HG03097 (cell line): ENCODE measurements around the gene SCARF1.

Source experiments
- ATAC-seq: cut with Tn5 transposase; IDR thresholded peaks from one replicate; pipeline ENCODE4 v1.9.1; 2021; ENCODE audit not compliant: unreplicated experiment, low FRiP score

Gene SCARF1

GRCh38 chr17:1628856-1629503 lies 16.6 kb downstream of the SCARF1 start:
- ATAC-seq: peak; percentile 37

DNA sequence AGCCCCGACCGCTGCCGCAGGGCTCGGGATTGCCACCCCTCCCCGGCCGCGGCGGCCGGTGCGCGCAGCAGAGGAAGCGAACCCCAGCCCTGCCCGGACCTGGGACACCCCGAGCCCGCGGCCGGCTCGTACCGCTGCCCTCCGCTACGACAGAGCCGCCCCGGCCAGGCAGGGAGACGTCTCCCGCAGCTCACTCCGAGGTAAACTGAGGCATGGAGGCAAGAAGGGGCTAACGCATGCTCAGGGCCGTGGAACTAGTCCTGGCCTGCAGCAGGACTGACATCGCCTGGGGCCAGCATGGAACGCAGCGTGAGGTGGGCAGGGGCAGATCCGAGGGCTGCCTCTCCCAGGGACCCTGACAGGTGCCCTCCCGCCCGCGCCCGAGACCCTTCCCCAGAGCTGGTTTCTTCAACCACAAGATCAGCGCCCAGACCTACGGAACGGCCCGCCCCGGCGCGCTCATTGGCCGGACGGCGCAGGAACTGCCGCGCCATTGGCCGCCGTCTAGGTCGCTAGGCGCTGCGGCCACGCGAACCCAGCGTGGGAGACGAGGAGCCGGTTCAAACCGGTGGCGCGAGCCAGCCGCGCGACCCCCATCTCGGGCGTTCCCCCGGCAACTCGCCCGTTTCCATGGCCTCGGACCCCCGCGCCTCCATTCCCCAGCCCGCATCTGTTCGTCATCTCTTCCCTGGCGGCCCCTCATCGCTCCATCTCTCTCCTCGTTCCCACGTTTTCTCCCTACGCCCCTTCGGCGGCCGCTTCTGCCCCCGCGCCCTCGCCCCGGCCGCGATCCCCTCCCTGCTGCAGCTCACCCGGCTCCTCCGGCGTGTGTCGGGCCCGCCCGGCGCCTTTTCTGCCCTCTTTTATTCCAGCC lies 17.3 kb downstream of the SCARF1 start, which contains the start of gene SLC43A2:
TSS of gene SLC43A2 (minus strand) at position 853 of the 874 bp plus-strand sequence. CDS start 960 bp downstream, outside the sequence.
- peak; percentile 45 for ATAC-seq

GRCh38 chr17:1627182-1627981 lies 18.1 kb downstream of the SCARF1 start:
- no peak for ATAC-seq

DNA sequence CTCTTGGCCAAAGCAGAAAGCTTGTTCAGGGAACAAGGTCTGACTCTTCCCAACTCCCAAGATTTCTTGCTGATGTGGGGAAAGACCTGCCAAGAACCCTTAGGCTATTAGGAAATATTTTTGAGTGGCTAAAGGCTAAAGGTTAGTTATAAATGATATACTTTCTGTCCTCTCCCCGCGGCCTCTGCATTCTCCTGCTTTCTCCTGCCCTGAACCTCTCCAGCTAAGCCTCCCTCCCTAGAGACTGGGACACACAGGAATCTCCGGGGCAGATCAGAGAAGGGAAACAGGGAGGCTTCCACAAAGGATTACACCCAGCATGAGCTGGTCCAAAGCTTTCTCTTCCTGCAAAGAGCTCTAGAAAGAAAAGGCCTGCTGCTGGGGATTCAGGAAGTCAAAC lies 19.2 kb downstream of the SCARF1 start:
- no peak for ATAC-seq

DNA sequence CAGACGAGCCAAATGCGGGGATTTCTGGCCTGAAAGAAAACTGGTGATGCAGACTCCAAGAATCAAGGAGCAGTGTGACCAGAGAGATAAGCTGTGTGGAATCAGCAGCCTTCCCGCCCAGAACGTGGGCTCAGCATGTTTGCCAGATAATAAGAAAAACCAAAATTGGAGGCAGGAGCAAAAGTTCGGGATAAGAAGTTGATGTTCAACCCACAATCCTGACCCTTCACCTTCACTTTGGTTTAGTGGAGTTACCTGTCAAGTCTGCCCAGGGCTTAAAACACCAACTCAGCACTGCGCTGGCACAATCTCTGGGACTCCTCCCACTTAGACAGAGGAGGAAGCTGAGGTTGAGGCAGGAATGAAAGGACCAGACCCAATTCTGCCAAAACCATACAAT lies 20.0 kb downstream of the SCARF1 start:
- ATAC-seq: no peak

GRCh38 chr17:1625053-1625452 lies 20.5 kb downstream of the SCARF1 start:
- ATAC-seq: no peak

- no peak for ATAC-seq
Measured at GRCh38 chr17:1624650-1625049, 20.9 kb downstream of the SCARF1 start.

GRCh38 chr17:1623057-1623630 lies 22.4 kb downstream of the SCARF1 start:
- ATAC-seq: no peak

DNA sequence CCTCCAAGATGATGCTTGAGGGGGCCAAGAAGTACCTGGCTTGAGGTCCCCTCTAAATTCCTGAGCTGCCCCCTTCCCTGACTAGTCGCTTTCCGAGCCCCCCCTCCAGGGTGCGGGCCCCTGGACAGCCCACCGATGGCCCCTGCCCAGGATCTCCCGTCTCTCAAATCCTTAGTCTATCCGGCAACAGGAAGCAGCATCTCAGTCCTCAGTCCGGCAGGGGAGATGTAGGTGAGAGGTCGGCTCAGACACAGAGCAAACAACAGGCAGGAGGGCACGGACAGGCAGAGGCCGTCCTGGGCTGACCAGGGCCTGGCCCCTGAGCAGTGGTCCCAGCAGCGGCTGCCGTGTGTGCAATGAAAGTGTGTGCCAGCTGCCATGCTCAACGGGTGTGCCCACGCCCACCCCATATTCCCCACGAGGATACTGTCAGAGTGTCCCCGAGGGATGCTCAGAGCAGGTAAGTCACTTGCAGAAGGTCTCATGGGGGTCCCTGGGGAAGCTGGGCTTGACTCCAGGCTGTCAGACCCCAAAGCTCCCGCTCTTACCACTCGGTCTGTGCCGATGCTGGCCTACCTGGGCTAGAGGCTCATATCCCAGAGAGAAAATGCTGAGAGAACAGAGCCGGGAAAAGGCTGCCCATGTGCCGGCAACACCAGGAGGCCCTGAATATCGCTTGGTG lies 24.1 kb downstream of the SCARF1 start:
- no peak for ATAC-seq

DNA sequence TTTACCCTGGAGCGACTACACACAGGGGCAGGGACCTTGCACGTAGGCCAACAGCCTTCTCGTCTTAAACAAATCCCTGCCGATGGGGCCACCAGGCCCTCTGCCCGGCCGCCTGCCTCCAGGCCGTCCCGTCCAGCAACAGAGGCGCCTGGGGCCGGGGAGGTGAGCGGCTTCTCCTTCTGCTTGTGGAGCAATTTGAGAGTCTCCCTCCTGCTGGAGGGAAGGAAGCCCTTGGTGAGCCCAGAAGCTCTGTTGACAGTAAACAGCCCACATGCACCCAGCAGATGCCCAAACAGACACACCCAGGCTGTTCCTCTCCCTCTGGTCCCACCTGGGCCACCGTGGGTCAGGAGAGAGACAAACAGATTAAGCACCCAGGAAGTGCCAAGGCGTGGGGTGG lies 25.0 kb downstream of the SCARF1 start:
- ATAC-seq: no peak

DNA sequence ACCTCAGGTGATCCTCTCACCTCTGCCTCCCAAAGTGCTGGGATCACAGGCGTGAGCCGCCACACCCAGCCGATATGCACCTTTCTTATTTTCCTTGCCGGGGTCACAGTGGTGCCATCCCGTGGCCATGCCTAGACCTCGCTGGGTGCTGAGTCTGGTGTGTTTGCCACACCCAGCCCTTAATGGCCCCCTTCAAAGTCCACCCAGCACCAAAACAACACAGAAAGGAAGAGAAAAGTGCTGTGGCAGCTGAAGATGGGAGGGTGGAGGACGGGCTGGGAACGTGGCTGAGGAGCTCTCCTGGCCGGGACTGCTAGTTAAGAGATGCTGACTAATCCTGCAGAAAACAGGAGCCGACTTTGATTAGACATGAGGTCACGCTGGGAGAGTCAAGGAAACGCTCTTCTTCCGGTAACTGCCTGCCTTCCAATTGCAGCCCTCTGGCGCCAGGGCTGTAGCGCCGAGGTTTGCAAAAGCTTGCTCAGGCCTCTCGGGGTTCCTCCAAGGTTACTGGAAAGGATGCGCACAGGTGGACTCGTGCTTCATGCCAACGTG lies 27.8 kb downstream of the SCARF1 start:
- ATAC-seq: no peak

GRCh38 chr17:1616101-1616500 lies 29.4 kb downstream of the SCARF1 start:
- ATAC-seq: no peak

GRCh38 chr17:1612400-1612799 lies 33.1 kb downstream of the SCARF1 start:
- ATAC-seq: no peak

DNA sequence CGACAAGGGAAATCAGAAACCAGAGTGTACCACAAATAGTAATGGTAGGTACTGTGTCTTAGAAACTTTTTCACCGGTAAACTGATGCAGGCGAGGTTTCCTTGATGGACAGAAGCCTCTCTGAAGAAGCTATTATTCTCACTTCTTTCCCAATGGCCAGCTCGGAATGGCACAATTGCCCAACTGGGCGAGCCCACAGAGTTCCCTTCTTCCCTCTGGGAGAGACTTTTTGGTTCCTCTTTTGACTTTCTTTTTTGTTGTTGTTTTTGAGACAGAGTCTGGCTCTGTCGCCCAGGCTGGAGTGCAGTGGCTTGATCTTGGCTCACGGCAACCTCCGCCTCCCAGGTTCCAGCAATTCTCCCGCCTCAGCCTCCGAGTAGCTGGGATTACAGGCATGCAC lies 33.8 kb downstream of the SCARF1 start:
- ATAC-seq: no peak

GRCh38 chr17:1608676-1609075 lies 36.9 kb downstream of the SCARF1 start:
- ATAC-seq: no peak

GRCh38 chr17:1607971-1608320 lies 37.6 kb downstream of the SCARF1 start:
- no peak for ATAC-seq

DNA sequence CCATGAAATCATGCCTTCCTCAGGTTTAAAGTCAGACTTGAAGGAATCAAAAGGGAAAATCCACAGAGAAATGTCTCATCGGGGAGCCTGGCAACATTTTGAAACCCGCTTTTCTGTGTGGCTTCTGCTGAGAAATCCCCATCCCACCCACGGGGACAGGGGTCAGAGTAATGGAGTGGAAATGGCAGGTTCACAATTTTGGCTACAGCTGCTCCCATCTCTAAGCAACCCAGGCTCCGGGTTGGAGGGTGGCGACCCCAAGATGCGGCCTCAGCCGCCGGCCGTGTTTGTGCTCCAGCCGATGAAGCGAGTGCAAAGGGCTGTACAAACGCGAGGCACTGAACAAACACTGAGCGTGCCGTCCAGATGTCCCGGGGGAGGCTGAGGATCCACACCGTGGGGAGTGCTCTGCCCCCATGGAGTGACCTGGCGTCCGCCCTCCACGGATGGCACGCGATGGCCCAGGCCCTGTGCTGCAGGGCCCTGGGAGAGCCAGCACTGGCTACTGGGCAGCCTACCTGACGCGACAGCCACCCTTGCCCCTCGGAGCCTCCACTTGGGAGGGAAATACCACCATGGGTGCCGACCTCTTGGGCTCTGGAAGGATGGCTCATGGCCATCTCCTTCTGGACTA lies 39.1 kb downstream of the SCARF1 start:
- ATAC-seq: no peak

GRCh38 chr17:1605681-1606351 lies 39.7 kb downstream of the SCARF1 start:
- ATAC-seq: no peak
